HepG2 (cell line): Measurements from ENCODE around the gene MPHOSPH8. TPM values are rescaled to one million over a fixed set of nuclear protein-coding genes. Genes with fewer than 3 reads are reported as not detected.

ENCODE experiments used
- AHR ChIP-seq: IDR thresholded peaks from 2 replicates; pipeline ENCODE4 v1.6.1; 2018; ENCODE audit warnings: missing genetic modification reagents, missing compliant biosample characterization
- FOXK2 ChIP-seq: fragments of 450-650 bp; IDR thresholded peaks from 2 replicates; pipeline ENCODE4 v1.6.1; 2016
- FOXO1 ChIP-seq: sonication (generic); formaldehyde crosslinking; IDR thresholded peaks from 2 replicates; pipeline ENCODE4 v1.4.0; 2020; ENCODE audit warnings: missing genetic modification reagents
- GABPB1 ChIP-seq: IDR thresholded peaks from 2 replicates; pipeline ENCODE4 v1.6.1; 2016; ENCODE audit warnings: mild to moderate bottlenecking, missing genetic modification reagents, moderate library complexity, missing compliant biosample characterization
- GMEB1 ChIP-seq: sonication (generic); formaldehyde crosslinking; IDR thresholded peaks from 2 replicates; pipeline ENCODE4 v1.5.1; 2020; ENCODE audit warnings: missing genetic modification reagents, mild to moderate bottlenecking, borderline replicate concordance
- MAF1 ChIP-seq: sonication (generic); formaldehyde crosslinking; IDR thresholded peaks from 2 replicates; pipeline ENCODE4 v1.5.0; 2020; ENCODE audit warnings: missing genetic modification reagents, borderline replicate concordance
- MAZ ChIP-seq, 2 experiments: sonication (generic) in 1 of 2; formaldehyde crosslinking in 1 of 2; IDR thresholded peaks; 2 replicates each; pipeline versions ENCODE4 v1.5.0 to v1.6.1; 2012 to 2020; ENCODE audit warnings: low read depth in 2 of 2, mild to moderate bottlenecking in 2 of 2, borderline replicate concordance in 1 of 2, improper control_type of control experiment in 1 of 2, low read length in 1 of 2, missing genetic modification reagents in 1 of 2, moderate library complexity in 1 of 2
- MTF2 ChIP-seq: sonication (generic); formaldehyde crosslinking; IDR thresholded peaks from 2 replicates; pipeline ENCODE4 v1.5.0; 2020; ENCODE audit warnings: missing genetic modification reagents, borderline replicate concordance
- NCOA1 ChIP-seq: sonication (generic); formaldehyde crosslinking; IDR thresholded peaks from 2 replicates; pipeline ENCODE4 v1.9.0; 2021; ENCODE audit warnings: missing genetic modification reagents
- NFYB ChIP-seq: sonication (generic); formaldehyde crosslinking; IDR thresholded peaks from 2 replicates; pipeline ENCODE4 v1.4.0; 2020; ENCODE audit warnings: missing genetic modification reagents
- NR2F6 ChIP-seq, 2 experiments: IDR thresholded peaks; 2 replicates each; pipeline ENCODE4 v1.6.1; 2016; ENCODE audit warnings: antibody characterized with exemption in 1 of 2, mild to moderate bottlenecking in 1 of 2
- PCBP2 ChIP-seq: fragments of 200-400 bp; formaldehyde crosslinking; optimal IDR thresholded peaks from 2 replicates; pipeline ENCODE3; 2018; ENCODE audit warnings: low read length, low read depth; ENCODE audit not compliant: poor library complexity, severe bottlenecking
- REPIN1 ChIP-seq: sonication (generic); formaldehyde crosslinking; IDR thresholded peaks from 2 replicates; pipeline ENCODE4 v1.8.0; 2022; ENCODE audit warnings: missing genetic modification reagents, low read depth, mild to moderate bottlenecking, borderline replicate concordance
- SALL1 ChIP-seq: sonication (generic); formaldehyde crosslinking; IDR thresholded peaks from 2 replicates; pipeline ENCODE4 v1.8.0; 2022; ENCODE audit warnings: mild to moderate bottlenecking, missing genetic modification reagents
- STAG1 ChIP-seq: sonication (generic); formaldehyde crosslinking; IDR thresholded peaks from 2 replicates; pipeline ENCODE4 v1.4.0; 2020; ENCODE audit warnings: missing genetic modification reagents
- ZBTB39 ChIP-seq: sonication (generic); formaldehyde crosslinking; IDR thresholded peaks from 2 replicates; pipeline ENCODE4 v1.5.0; 2020; ENCODE audit warnings: missing genetic modification reagents
- ZGPAT ChIP-seq: IDR thresholded peaks from 2 replicates; pipeline ENCODE4 v1.6.1; 2016; ENCODE audit warnings: mild to moderate bottlenecking
- ZHX1 ChIP-seq: sonication (generic); formaldehyde crosslinking; IDR thresholded peaks from 2 replicates; pipeline ENCODE4 v1.8.1; 2022; ENCODE audit warnings: low read depth, mild to moderate bottlenecking, missing genetic modification reagents
- ZNF782 ChIP-seq: sonication (generic); formaldehyde crosslinking; IDR thresholded peaks from 2 replicates; pipeline ENCODE4 v1.4.0; 2020; ENCODE audit warnings: missing genetic modification reagents, mild to moderate bottlenecking, borderline replicate concordance
- ZNF792 ChIP-seq: IDR thresholded peaks from 2 replicates; pipeline ENCODE4 v1.6.1; 2016
- polyA plus RNA-seq, 8 experiments: library from polyadenylated mRNA; depleted of rRNA in 3 of 8; stranded (reverse) in 7 of 8; unstranded in 1 of 8; fragments of >200 nt; fragmentation: Illumina TruSeq in 4 of 8; extraction: Trizol in 4 of 8; gene quantifications; 2 replicates each; pipeline versions ENCODE4 v1.2.1 to v1.2.3, GENCODE V29; 2011 to 2016; ENCODE audit warnings: low read depth in 4 of 8, missing spikeins in 1 of 8, mixed read lengths in 1 of 8; ENCODE audit not compliant: insufficient read depth in 1 of 8
- total RNA-seq, 5 experiments: library from RNA; depleted of rRNA; stranded (reverse); fragments of >200 nt; fragmentation: Illumina TruSeq; extraction: Trizol; gene quantifications; 2 replicates each; pipeline ENCODE4 v1.2.3, GENCODE V29; 2016; ENCODE audit warnings: low read depth in 1 of 5

The MPHOSPH8 gene
- total and polyA plus RNA-seq, 2 of the 13 experiments (the other 11 are each of a cell fraction or from before 2014, with no cell fraction given) = 17.3 to 20.9 TPM

GRCh38 chr13:19633479-19634255 is at the start of gene MPHOSPH8 (continued):
- TF ChIP-seq GABPB1 (peak; percentile 89), NCOA1 (CRISPR knock-in tag) (no peak), STAG1 (CRISPR knock-in tag) (0 out of 2 replicates have a peak, but pooled peaks have one; percentile 8), ZBTB39 (CRISPR knock-in tag) (no peak), ZHX1 (CRISPR knock-in tag) (peak; percentile 65; the same call in 1 of the 2 replicates), ZNF792 (CRISPR knock-in tag) (peak; percentile 72; the same call in 1 of the 2 replicates), REPIN1 (CRISPR knock-in tag) (no peak; the same call in 1 of the 2 replicates), MAF1 (0 out of 2 replicates have a peak, but pooled peaks have one; percentile 59), PCBP2 (no peak), FOXK2 (no peak), SALL1 (peak; percentile 50), ZGPAT (peak; percentile 66; the same call in 1 of the 2 replicates), MAZ (IDR thresholded peaks at IDR 0.05; ENCODE audit: borderline replicate concordance, low read depth, low read length) (peak; percentile 59; the same call in 1 of the 2 replicates), MAZ (CRISPR knock-in tag; IDR thresholded peaks at IDR 0.05; ENCODE audit: low read depth) (peak; percentile 64; the same call in 1 of the 2 replicates), NR2F6 (IDR thresholded peaks at IDR 0.05) (peak; percentile 50; the same call in 1 of the 2 replicates), NR2F6 (CRISPR knock-in tag; IDR thresholded peaks at IDR 0.05) (peak; percentile 90), MTF2 (CRISPR knock-in tag) (no peak), GMEB1 (CRISPR knock-in tag) (peak; percentile 98), NFYB (peak; percentile 93), AHR (peak; percentile 82; the same call in 1 of the 2 replicates), FOXO1 (CRISPR knock-in tag) (0 out of 2 replicates have a peak, but pooled peaks have one; percentile 8), ZNF782 (CRISPR knock-in tag) (0 out of 2 replicates have a peak, but pooled peaks have one; percentile 43)
